ENCODE results near the gene ATP5MC3. TPM values are rescaled to one million over a fixed set of nuclear protein-coding genes. Genes with fewer than 3 reads are reported as not detected.
"Not testable (repeated sequence)": the region's sequence is repeated elsewhere in the genome, so short reads cannot be mapped to it uniquely, and the experiment has no call there.

Gene ATP5MC3
- total RNA-seq: 76.1 and 80.3 TPM in 2 replicates

DNA sequence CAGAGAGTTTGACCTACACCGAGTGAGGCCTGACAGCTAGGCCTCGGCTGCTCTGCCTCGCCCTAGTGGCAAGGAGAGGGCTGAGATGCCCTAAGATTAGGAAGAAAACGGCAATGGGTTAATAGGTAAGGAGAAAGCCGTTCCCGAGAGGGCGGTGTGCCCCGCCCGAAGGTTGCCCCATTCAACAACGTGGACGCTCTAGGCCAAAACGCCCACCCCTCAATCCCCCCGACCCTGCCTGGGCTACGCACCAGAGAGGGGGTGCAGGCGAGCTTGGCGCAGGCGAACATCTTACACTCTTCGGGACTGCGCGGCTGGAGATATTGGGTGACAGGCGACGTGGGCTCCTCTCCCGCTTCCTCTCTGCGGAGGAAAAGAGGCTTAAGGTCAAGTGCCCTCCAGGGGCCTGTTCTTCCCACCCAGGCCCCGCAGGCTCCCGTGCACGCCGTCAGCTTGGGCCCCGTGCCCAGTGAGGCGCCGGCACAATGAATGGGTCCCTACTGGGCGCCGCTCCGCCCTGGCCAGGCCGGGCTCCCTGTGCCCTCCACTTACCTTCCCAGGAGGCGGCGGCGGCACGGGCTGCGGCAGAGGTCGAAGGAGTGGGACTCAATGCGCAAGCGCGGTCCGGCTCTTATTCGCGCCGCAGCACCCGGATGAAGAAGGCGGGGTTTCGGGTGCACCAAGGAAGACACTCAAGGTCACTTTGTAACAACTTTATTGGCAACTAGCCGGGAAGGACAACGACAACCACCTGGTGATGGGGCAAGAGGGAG is at the start of gene ATP5MC3:
TSS of gene ATP5MC3 (minus strand) at position 607 of the 773 bp plus-strand sequence. CDS start at position 290, 317 bp downstream.
- Histone ChIP-seq H3K36me3 (ENCODE audit: control insufficient read depth, insufficient read depth, low read length) (peaks cover 6% of the 10 kb centered on the region), H3K4me3 (ENCODE audit: low read depth, low read length) (peak within 1 kb of the TSS; percentile 98), H3K27me3 (ENCODE audit: control insufficient read depth, insufficient read depth, low read length) (no peaks in the 10 kb centered on the region)
- DNase-seq (ENCODE audit: low read depth) (peak; percentile 83), FAIRE-seq (no peak)
- TF ChIP-seq, protein P1, sequence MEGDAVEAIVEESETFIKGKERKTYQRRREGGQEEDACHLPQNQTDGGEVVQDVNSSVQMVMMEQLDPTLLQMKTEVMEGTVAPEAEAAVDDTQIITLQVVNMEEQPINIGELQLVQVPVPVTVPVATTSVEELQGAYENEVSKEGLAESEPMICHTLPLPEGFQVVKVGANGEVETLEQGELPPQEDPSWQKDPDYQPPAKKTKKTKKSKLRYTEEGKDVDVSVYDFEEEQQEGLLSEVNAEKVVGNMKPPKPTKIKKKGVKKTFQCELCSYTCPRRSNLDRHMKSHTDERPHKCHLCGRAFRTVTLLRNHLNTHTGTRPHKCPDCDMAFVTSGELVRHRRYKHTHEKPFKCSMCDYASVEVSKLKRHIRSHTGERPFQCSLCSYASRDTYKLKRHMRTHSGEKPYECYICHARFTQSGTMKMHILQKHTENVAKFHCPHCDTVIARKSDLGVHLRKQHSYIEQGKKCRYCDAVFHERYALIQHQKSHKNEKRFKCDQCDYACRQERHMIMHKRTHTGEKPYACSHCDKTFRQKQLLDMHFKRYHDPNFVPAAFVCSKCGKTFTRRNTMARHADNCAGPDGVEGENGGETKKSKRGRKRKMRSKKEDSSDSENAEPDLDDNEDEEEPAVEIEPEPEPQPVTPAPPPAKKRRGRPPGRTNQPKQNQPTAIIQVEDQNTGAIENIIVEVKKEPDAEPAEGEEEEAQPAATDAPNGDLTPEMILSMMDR (IDR thresholded peaks at IDR 0.05; ENCODE audit: insufficient read depth, low read length, severe bottlenecking): no peak

DNA sequence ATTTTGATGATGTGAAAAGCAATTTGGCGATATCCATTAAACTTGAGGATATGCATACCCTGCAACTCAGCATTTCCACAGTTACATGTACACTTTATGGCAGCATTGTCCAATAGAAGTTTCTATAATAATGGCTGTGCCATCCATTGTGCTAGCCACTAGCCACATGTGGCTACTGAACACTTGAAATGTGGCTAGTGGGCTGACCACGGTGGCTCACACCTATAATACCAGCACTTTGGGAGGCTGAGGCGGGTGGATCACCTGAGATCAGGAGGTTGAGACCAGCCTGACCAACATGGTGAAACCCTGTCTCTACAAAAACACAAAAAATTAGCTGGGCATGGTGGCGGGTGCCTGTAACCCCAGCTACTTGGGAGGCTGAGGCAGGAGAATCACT is 47.1 kb upstream of the ATP5MC3 start:
- not testable (repeated sequence) for H3K36me3 ChIP-seq (ENCODE audit: control insufficient read depth, insufficient read depth, low read length); FAIRE-seq; DNase-seq (ENCODE audit: low read depth)

DNA sequence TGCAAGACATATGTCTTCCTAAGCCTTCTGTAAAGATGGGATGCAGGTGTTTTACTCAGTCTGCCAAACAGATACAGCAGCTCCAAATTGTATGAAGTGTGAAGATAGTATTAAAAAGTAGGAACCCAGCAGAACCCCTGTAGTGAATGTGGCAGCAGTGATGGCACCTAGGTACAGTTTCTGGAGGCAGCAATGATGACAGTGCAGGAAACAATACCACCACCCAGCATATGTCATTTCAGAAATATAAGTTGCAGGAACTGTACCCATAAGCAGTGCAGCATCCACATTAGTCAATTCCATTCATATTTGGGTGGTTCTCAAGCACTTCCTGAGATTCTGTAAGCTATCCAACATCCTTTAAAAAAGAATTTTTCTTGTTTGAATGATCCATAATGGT is 46.7 kb upstream of the ATP5MC3 start:
- DNase-seq (ENCODE audit: low read depth) (no peak), FAIRE-seq (no peak)
- no peaks in the 10 kb centered on the region for H3K36me3 ChIP-seq (ENCODE audit: control insufficient read depth, insufficient read depth, low read length)
- H3K27me3 ChIP-seq (ENCODE audit: control insufficient read depth, insufficient read depth, low read length): no peaks in the 10 kb centered on the region
- H3K4me3 ChIP-seq (ENCODE audit: low read depth, low read length): no peak overlapping the region
- TF ChIP-seq, protein P1 (IDR thresholded peaks at IDR 0.05; ENCODE audit: insufficient read depth, low read length, severe bottlenecking): no peak

More for the DNA sequence above, 47.1 kb upstream of the ATP5MC3 start:
- H3K27me3 ChIP-seq (ENCODE audit: control insufficient read depth, insufficient read depth, low read length); H3K4me3 ChIP-seq (ENCODE audit: low read depth, low read length): not testable (repeated sequence)

DNA sequence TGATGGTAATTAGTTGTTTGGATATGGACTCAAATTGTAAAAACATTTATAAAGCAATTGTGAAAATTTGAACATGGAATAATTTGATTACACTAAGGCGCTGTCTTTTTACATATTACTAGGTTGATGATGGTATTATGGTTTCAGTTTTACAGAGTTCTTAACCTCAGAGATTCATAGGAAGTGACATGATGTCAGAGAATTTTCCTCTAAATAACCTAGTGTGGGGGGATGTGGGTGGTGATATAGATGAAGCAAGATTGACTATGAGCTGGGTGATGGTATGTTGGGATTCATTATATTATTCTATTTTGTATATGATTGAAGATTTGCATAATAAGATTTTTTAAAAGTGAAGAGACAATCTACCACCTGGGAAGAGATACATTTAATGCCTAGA is 45.9 kb upstream of the ATP5MC3 start:
- no peak for FAIRE-seq

DNA sequence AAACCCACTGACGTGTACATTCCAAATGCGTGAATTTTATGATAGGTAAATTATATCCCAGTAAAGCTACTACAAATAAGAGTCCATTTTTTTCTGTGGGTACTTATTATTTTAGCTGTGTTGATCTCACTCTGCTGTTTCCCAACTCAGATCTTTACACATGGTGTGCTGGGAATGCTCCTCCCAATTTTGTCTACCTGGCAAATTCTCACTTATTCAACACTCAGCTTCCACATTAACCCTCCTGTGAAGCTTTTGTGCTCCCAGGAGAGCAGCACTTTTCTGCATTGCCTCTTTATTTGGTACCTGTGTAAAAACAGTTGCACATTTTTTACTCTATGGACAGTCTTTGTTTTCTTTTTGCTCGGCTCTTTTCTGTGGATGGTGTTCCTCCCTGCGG is 38.6 kb upstream of the ATP5MC3 start:
- DNase-seq (ENCODE audit: low read depth) (no peak), FAIRE-seq (no peak)
- Histone ChIP-seq H3K27me3 (ENCODE audit: control insufficient read depth, insufficient read depth, low read length) (peaks cover 1% of the 10 kb centered on the region), H3K36me3 (ENCODE audit: control insufficient read depth, insufficient read depth, low read length) (no peaks in the 10 kb centered on the region), H3K4me3 (ENCODE audit: low read depth, low read length) (no peak overlapping the region)
- TF ChIP-seq, protein P1 (IDR thresholded peaks at IDR 0.05; ENCODE audit: insufficient read depth, low read length, severe bottlenecking): no peak

More for the DNA sequence above, 45.9 kb upstream of the ATP5MC3 start:
- no peak for DNase-seq (ENCODE audit: low read depth)
- Histone ChIP-seq H3K36me3 (ENCODE audit: control insufficient read depth, insufficient read depth, low read length) (no peaks in the 10 kb centered on the region), H3K4me3 (ENCODE audit: low read depth, low read length) (no peak overlapping the region), H3K27me3 (ENCODE audit: control insufficient read depth, insufficient read depth, low read length) (no peaks in the 10 kb centered on the region)
- TF ChIP-seq, protein P1 (IDR thresholded peaks at IDR 0.05; ENCODE audit: insufficient read depth, low read length, severe bottlenecking): no peak

DNA sequence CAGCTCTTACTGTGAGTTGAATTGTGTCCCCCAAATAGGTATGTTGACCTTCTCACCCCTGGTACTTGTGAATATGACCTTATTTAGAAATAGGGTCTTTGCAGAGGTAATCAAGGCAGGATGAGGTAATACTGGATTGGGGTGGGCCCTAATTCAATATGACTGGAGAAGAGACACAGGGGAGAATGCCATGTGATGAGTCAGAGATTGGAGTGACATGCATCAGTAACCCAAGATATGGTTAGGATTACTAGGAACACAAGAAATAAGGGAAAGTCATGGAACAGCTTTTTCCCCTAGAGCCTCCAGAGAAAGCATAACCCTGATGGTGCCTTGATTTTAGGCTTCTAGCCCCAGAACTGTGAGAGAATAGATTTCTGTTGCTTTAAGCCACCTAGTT is 37.0 kb upstream of the ATP5MC3 start:
- TF ChIP-seq, protein P1 (IDR thresholded peaks at IDR 0.05; ENCODE audit: insufficient read depth, low read length, severe bottlenecking): no peak
- Histone ChIP-seq H3K27me3 (ENCODE audit: control insufficient read depth, insufficient read depth, low read length) (peaks cover 1% of the 10 kb centered on the region), H3K4me3 (ENCODE audit: low read depth, low read length) (no peak overlapping the region), H3K36me3 (ENCODE audit: control insufficient read depth, insufficient read depth, low read length) (no peaks in the 10 kb centered on the region)
- no peak for DNase-seq (ENCODE audit: low read depth)
- no peak for FAIRE-seq

Data from bronchial epithelial cell (primary cell).